Spleen (tissue), 11 donors: ENCODE measurements around the gene DLX1. TPM values are rescaled to one million over a fixed set of nuclear protein-coding genes. Genes with fewer than 3 reads are reported as not detected.

Experiments used
- DNase-seq: peaks from one replicate; pipeline ENCODE4 v3.0.0-alpha.2; 2020
- H3K27ac ChIP-seq, 8 donors: fragments of 200-600 bp; sonication (generic) in 7 of 8; 1 replicate in 4 of 8; 2 replicates in 4 of 8; pipeline versions ENCODE4 v1.5.0 to v1.8.0; 2016 to 2021; ENCODE audit warnings: inconsistent platforms in 4 of 8, mild to moderate bottlenecking in 4 of 8, moderate library complexity in 1 of 8
- H3K27me3 ChIP-seq, 7 donors: fragments of 200-600 bp; sonication (generic) in 6 of 7; replicated peaks in 1 of 7; 1 replicate in 4 of 7; 2 replicates in 3 of 7; pipeline versions ENCODE4 v1.5.0 to v1.8.0; 2016 to 2021; ENCODE audit warnings: inconsistent platforms in 3 of 7, mild to moderate bottlenecking in 1 of 7
- H3K36me3 ChIP-seq, 6 donors: fragments of 200-600 bp; sonication (generic) in 5 of 6; 1 replicate in 4 of 6; 2 replicates in 2 of 6; pipeline versions ENCODE4 v1.5.0 to v1.8.0; 2016 to 2021; ENCODE audit warnings: inconsistent platforms in 2 of 6
- H3K4me1 ChIP-seq, 6 donors: fragments of 200-600 bp; sonication (generic) in 5 of 6; 1 replicate in 3 of 6; 2 replicates in 3 of 6; pipeline versions ENCODE4 v1.5.0 to v1.8.0; 2016 to 2021; ENCODE audit warnings: inconsistent platforms in 3 of 6
- H3K4me3 ChIP-seq, 8 donors: fragments of 200-600 bp; sonication (generic) in 7 of 8; 1 replicate in 4 of 8; 2 replicates in 4 of 8; pipeline versions ENCODE4 v1.5.0 to v1.8.0; 2016 to 2021; ENCODE audit warnings: inconsistent platforms in 4 of 8, mild to moderate bottlenecking in 4 of 8, moderate library complexity in 2 of 8
- H3K9me3 ChIP-seq, 8 donors: fragments of 200-600 bp; sonication (generic) in 7 of 8; 1 replicate in 4 of 8; 2 replicates in 4 of 8; pipeline versions ENCODE4 v1.5.0 to v1.8.0; 2016 to 2021; ENCODE audit warnings: inconsistent platforms in 4 of 8
- POLR2A ChIP-seq, 3 donors: fragments of 450-650 bp; IDR thresholded peaks; one replicate each; pipeline ENCODE4 v1.5.1; 2017; ENCODE audit warnings: antibody characterized with exemption in 3 of 3, mild to moderate bottlenecking in 1 of 3
- POLR2AphosphoS5 ChIP-seq, 3 donors: sonication (generic); formaldehyde crosslinking; IDR thresholded peaks; one replicate each; pipeline ENCODE4 v1.5.1; 2017; ENCODE audit warnings: antibody characterized with exemption in 3 of 3
- WGBS, 5 donors: extraction: QIAGEN DNeasy Blood & Tissue Kit in 3 of 5; methylation state at CpG; one replicate each; pipeline versions ENCODE4 v1.1.5 to v1.1.7; 2013 to 2018; 5-methylcytosine and 5-hydroxymethylcytosine counted together
- intact Hi-C: fragments of 100-400 bp; cut with DNase I; formaldehyde crosslinking; loops from one replicate; pipeline ENCODE4 v1.15.0; 2023; ENCODE audit warnings: low total_unique reads
- polyA plus RNA-seq, 3 donors: library from polyadenylated mRNA; stranded (reverse); fragments of 200-250 nt; gene quantifications; one replicate each; pipeline ENCODE4 v1.2.1, GENCODE V29; 2013
- total RNA-seq, 7 donors: library from RNA; depleted of rRNA in 3 of 7; stranded (reverse); fragments of >200 nt in 3 of 7; fragmentation: NEBNext Ultra II Directional in 4 of 7; extraction: Animal tissue kit (Norgen Biotek cat#: 25700) in 4 of 7; gene quantifications; one replicate each; pipeline versions ENCODE4 v1.1.0 to v1.2.1, GENCODE V29; 2016 to 2021
- TF ChIP-seq, protein P1 (sequence below), 11 experiments: fragments of 200-600 bp in 7 of 11; fragments of 450-650 bp in 4 of 11; sonication (generic) in 4 of 11; IDR thresholded peaks in 8 of 11; conservative IDR thresholded peaks in 3 of 11; 1 replicate in 7 of 11; 2 replicates in 4 of 11; pipeline versions ENCODE4 v1.4.0 to v1.8.0; 2016 to 2021; ENCODE audit warnings: antibody characterized with exemption in 11 of 11, inconsistent platforms in 4 of 11, mild to moderate bottlenecking in 1 of 11
- donor health status: healthy with polysubstance abuse.
- donor health status: DM: no; HTN: no; CAD: no; lungs with moderate emphysema.
- donor health status: DM: no; HTN: no; CAD: no.
- donor health status: Bipolar disorder and iron deficiency.
- donor health status: healthy.
- donor health status: DM: no; HTN: no; CAD: no.
- donor health status: DM: yes; HTN: yes; CAD: no.

The DLX1 gene
- total and polyA plus RNA-seq, 10 donors: 0.16 TPM; not detected in 9

DNA sequence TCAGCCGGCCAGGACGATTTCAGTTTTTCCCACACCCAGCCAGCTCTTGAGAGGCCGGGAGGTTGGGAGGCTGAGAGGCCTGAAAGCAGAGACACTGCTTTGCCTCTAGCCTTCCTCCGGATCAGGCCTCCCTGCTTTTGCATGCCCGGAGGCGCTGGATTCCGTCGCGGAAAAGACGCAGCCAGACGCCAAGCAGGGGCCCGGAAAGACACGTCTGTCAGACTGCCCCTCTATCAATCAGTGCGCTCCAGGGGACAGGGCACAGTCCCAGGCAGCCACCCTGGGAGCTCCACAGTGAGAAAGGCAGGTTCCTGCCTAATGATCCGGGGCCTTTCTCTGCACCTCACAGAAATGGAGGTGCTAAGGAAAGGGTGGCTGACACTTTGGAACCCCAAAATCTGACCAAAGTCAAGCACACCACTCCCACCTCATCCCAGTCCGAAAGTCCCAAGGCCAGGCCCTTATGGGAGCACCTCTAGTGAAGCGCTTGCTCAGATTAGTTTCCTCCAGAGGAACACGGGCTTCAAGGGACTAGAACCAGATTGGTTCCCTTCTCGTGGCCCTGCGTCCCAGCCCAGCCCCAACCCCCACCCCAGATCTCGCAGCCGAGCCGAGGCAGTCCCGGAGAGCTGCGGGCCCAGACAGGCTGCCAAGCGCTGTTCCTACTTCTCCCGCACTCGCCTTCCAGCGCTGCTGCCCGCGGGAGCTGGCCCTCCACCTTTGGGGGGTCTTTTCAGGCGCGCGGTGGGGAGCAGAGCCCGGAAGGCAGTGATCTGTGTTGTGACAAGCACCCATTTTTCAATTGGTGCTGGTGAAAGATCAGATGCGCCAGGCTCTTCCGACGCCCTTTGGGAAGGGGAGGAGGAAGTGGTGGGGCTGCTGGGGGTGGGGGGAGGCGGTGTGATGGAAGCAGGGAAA is 5.0 kb downstream of the DLX1 start:
- Histone ChIP-seq H3K4me1 (peaks cover 17 to 69% (median 41%) of the 10 kb centered on the region in 6 donors), H3K27ac (no peak overlapping the region), H3K4me3 (no peak overlapping the region), H3K9me3 (peaks cover 0 to 34% (median 0%) of the 10 kb centered on the region in 8 donors), H3K36me3 (no peaks in the 10 kb centered on the region), H3K27me3 (peaks cover 53 to 100% (median 100%) of the 10 kb centered on the region in 7 donors)
- no peak for TF ChIP-seq POLR2A (IDR thresholded peaks at IDR 0.05)
- no peak for TF ChIP-seq POLR2AphosphoS5 (IDR thresholded peaks at IDR 0.05)
- TF ChIP-seq, protein P1, sequence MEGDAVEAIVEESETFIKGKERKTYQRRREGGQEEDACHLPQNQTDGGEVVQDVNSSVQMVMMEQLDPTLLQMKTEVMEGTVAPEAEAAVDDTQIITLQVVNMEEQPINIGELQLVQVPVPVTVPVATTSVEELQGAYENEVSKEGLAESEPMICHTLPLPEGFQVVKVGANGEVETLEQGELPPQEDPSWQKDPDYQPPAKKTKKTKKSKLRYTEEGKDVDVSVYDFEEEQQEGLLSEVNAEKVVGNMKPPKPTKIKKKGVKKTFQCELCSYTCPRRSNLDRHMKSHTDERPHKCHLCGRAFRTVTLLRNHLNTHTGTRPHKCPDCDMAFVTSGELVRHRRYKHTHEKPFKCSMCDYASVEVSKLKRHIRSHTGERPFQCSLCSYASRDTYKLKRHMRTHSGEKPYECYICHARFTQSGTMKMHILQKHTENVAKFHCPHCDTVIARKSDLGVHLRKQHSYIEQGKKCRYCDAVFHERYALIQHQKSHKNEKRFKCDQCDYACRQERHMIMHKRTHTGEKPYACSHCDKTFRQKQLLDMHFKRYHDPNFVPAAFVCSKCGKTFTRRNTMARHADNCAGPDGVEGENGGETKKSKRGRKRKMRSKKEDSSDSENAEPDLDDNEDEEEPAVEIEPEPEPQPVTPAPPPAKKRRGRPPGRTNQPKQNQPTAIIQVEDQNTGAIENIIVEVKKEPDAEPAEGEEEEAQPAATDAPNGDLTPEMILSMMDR (IDR thresholded peaks at IDR 0.05 in 8 of 11, conservative IDR thresholded peaks at IDR 0.05 in 3 of 11): no peak
- intact Hi-C loops: no loop called here
- 4 to 9% (median 6%) methylated on average over 21 to 39 of the region's 39 CpGs for WGBS, 5 donors
- DNase-seq: no peak

DNA sequence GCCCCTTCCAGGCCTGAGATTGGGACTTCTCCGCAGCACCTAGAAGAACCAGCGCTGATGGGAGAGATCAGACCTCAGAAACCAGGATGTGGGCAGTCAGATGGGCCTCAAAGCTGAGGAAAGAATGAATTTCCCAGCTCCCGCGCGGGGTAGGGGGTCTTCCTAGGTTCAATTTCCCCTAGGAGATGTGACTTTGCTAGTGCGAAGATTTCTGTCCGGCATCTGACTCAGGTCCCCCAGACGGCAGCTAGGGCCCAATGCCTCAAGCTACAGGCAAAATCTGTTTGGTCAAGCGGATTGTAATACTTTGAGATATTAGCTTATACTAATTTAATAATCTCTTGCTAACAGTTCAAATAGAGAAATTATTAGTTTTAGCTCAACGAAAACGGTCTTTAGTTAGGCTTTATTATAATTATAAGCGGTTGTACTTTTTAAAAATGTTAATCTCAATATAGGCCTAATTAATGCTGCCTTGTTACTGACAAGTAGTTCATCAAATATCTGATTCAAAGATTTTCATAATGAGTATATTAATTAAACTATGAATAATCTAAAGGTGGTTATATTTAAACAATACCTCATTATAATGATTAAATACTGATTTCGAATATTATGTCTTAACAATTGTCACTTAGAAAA is 5.8 kb downstream of the DLX1 start:
- Histone ChIP-seq H3K4me1 (peaks cover 19 to 69% (median 41%) of the 10 kb centered on the region in 6 donors), H3K27ac (no peak overlapping the region), H3K9me3 (peaks cover 0 to 32% (median 0%) of the 10 kb centered on the region in 8 donors), H3K4me3 (no peak overlapping the region), H3K36me3 (no peaks in the 10 kb centered on the region), H3K27me3 (peaks cover 55 to 100% (median 100%) of the 10 kb centered on the region in 7 donors)
- WGBS, 5 donors: 5 to 15% (median 12%) methylated on average over 13 of the region's 13 CpGs
- intact Hi-C loops: no loop called here
- DNase-seq: no peak
- TF ChIP-seq POLR2AphosphoS5 (IDR thresholded peaks at IDR 0.05) (no peak), POLR2A (IDR thresholded peaks at IDR 0.05) (no peak)
- TF ChIP-seq, protein P1 (IDR thresholded peaks at IDR 0.05 in 8 of 11, conservative IDR thresholded peaks at IDR 0.05 in 3 of 11): no peak

DNA sequence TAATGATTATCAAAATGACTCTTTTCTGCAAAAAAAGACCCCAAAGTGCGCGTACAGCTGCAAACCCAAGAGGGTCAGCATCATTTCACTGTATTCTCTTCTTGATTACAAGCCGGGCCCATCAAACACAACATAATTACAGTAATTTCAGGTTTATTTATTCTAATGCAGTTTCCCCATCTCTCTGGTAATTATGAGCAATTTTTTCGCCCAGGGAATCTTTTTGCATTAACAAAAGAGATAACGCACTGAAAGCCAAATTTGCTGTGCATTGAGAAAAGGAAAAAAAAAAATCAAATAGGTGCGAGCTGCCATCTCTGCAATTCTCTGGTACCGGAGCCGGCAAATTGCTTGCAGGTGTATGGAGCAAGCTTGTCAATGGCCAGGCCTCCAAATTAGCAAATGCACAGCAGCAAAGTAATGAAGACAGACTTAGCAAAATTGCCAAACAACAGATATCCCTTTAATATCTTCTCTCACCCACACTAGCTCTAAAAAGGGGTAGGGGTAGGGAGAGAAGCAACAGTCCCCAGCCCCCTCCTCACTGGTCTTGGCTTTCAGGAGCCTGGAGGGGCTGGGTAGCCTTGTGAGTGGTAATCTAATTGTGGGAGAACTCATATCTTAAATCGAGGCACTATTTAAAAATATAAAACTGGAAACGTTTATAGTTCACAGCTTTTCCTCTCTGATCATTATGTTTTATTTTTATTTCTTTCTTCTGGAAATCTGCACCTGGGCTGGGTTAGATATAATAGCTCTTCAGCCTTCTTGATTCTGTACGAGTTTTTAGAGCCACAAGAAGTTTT is 6.7 kb downstream of the DLX1 start:
- H3K4me1 ChIP-seq: peaks cover 28 to 69% (median 41%) of the 10 kb centered on the region in 6 donors
- intact Hi-C loops: no loop called here
- no peak overlapping the region for H3K4me3 ChIP-seq
- DNase-seq: no peak
- H3K36me3 ChIP-seq: no peaks in the 10 kb centered on the region
- peaks cover 0 to 28% (median 0%) of the 10 kb centered on the region in 8 donors for H3K9me3 ChIP-seq
- peaks cover 63 to 100% (median 100%) of the 10 kb centered on the region in 7 donors for H3K27me3 ChIP-seq
- TF ChIP-seq, protein P1 (IDR thresholded peaks at IDR 0.05 in 8 of 11, conservative IDR thresholded peaks at IDR 0.05 in 3 of 11): no peak
- TF ChIP-seq POLR2AphosphoS5 (IDR thresholded peaks at IDR 0.05) (no peak), POLR2A (IDR thresholded peaks at IDR 0.05) (no peak)
- no peak overlapping the region for H3K27ac ChIP-seq
- WGBS, 5 donors: 12 to 21% (median 20%) methylated on average over 11 of the region's 11 CpGs
